GM13977 (cell line): Measurements from ENCODE around the gene ELK1.

ENCODE experiments used
- DNase-seq: peaks from one replicate; pipeline ENCODE4 v3.0.0; 2012; ENCODE audit warnings: low spot score
- CTCF ChIP-seq: IDR thresholded peaks from 2 replicates; pipeline ENCODE4 v1.5.1; 2012; ENCODE audit warnings: mild to moderate bottlenecking, control low read depth; ENCODE audit not compliant: insufficient read depth; ENCODE audit errors: extremely low read depth, missing control alignments
- in situ Hi-C: fragments of 300-500 bp; cut with MboI; formaldehyde crosslinking; loops from one replicate; pipeline ENCODE4 v1.12.0; 2022; ENCODE audit warnings: low sequenced_read_pairs, low pct_unique_long_range_greater_than_20kb, mixed read lengths, inconsistent platforms; ENCODE audit not compliant: unreplicated experiment

The ELK1 gene

DNA sequence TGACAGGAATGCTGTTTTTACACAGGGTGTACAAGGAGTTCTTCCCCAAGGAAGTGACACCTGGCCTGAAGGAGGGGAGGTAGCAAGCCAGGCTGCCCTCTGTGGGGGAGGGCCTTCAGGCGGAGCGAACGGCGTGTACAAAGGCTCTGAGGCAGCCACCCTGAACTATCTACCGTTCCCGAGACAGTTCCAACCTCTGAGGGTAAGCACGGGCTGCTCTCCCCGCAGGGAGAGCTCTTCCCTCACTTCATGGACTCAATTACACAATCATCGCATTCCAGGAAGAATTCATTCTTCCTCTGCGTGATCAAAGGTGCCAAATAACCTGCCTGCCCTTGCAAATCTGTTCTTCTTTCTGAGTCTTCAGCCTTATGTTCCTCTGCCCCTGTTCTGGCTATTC is 4.8 kb downstream of the ELK1 start:
- TF ChIP-seq CTCF: no peak
- in situ Hi-C loops: no loop called here
- no peak for DNase-seq

GRCh38 chrX:47644557-47645091 is 5.7 kb downstream of the ELK1 start:
- TF ChIP-seq CTCF: peak; percentile 9
- DNase-seq: no peak
- in situ Hi-C loops: no loop called here

- TF ChIP-seq CTCF: peak; percentile 36
- DNase-seq: no peak
- in situ Hi-C loops: no loop called here
These were observed 6.4 kb downstream of the ELK1 start for GRCh38 chrX:47643926-47644325.

DNA sequence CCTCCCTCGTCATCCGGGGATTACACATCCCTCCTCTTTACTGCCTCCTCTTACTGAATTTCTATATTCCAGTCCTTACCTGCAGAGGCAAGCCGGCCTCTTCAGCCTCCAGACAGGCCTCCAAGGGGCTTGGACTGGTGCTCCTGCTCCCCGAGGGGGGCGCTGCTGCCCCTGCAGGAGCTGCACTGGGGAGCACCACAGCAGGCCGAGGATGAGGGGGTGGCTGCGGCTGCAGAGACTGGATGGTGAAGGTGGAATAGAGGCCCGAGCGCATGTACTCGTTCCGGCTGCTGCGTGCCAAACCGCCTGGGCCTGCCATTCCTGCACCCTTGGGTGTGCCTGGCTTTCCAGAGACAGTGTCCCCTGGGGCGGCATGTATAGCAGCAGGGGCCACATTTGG is 11.5 kb downstream of the ELK1 start:
- in situ Hi-C loops: no loop called here
- DNase-seq: no peak
- TF ChIP-seq CTCF: peak; percentile 11

GRCh38 chrX:47637546-47638195 is 12.7 kb downstream of the ELK1 start:
- peak; percentile 45 for TF ChIP-seq CTCF
- in situ Hi-C loops: no loop called here
- peak; percentile 70 for DNase-seq

DNA sequence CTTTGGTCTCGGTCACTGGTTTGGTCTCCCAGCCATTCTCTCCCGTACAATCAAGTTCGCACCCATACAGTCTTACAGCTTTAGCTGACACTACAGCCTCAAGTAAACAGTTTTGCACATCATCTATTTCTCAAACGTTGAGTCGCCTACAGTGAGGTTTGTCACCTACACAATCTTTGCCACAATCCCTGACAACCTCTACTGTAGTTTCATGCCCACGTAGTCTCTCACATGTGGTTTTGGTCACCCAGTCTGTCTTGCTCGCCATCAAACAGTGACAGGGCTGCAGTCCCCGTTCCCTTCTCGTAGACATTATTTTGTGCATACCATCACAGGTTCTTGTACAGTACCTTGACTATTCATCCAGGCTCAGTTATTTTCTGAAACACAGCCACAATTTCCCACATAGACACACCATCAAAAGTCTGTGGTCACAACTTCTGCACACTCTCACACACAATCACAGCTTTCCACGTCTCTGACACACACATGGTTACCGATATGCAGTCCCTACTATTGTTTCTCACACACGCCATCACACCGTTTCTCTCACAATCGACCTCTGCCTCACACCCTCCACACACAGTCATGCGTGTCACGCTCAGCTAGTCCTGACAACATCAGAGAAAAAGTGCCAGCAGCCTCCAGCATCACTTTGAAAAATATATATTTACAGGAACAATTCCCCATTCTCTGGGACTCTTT is 15.3 kb downstream of the ELK1 start:
- no peak for DNase-seq
- in situ Hi-C loops: no loop called here
- no peak for TF ChIP-seq CTCF
